Muscle layer of colon (tissue), 2 donors: ENCODE measurements around the gene AGFG1.

Experiments
- H3K27ac ChIP-seq: one replicate; pipeline ENCODE4 v1.7.0; 2013; ENCODE audit warnings: low read depth, mild to moderate bottlenecking, low read length, moderate library complexity
- H3K27me3 ChIP-seq, 2 donors: one replicate each; pipeline ENCODE4 v1.7.0; 2013; ENCODE audit warnings: low read length in 2 of 2, mild to moderate bottlenecking in 2 of 2; ENCODE audit not compliant: insufficient read depth in 2 of 2, control insufficient read depth in 1 of 2
- H3K36me3 ChIP-seq: one replicate; pipeline ENCODE4 v1.7.0; 2013; ENCODE audit warnings: mild to moderate bottlenecking, low read length; ENCODE audit not compliant: insufficient read depth
- H3K4me1 ChIP-seq: one replicate; pipeline ENCODE4 v1.7.0; 2013; ENCODE audit warnings: mild to moderate bottlenecking, low read length; ENCODE audit not compliant: insufficient read depth
- H3K4me3 ChIP-seq, 2 donors: one replicate each; pipeline ENCODE4 v1.7.0; 2013; ENCODE audit warnings: low read length in 2 of 2, low read depth in 1 of 2, mild to moderate bottlenecking in 1 of 2, moderate library complexity in 1 of 2
- H3K9ac ChIP-seq: one replicate; pipeline ENCODE4 v1.7.0; 2013; ENCODE audit warnings: low read length
- H3K9me3 ChIP-seq: one replicate; pipeline ENCODE4 v1.7.0; 2013; ENCODE audit warnings: mild to moderate bottlenecking, low read length
- donor health status: abdominal sarcoma.
- donor health status: Adenocarcinoma of cecum.

The AGFG1 gene

GRCh38 chr2:227551836-227552235 is 79.9 kb downstream of the AGFG1 start:
- Histone ChIP-seq H3K36me3 (peaks cover 20% of the 10 kb centered on the region), H3K9ac (no peak overlapping the region), H3K9me3 (no peaks in the 10 kb centered on the region), H3K4me3 (no peak overlapping the region), H3K4me1 (no peaks in the 10 kb centered on the region), H3K27ac (no peak overlapping the region), H3K27me3 (no peaks in the 10 kb centered on the region)

- Histone ChIP-seq H3K36me3 (peaks cover 6% of the 10 kb centered on the region), H3K4me1 (no peaks in the 10 kb centered on the region), H3K9ac (no peak overlapping the region), H3K27ac (no peak overlapping the region), H3K9me3 (no peaks in the 10 kb centered on the region), H3K4me3 (no peak overlapping the region), H3K27me3 (no peaks in the 10 kb centered on the region)
These were observed 90.6 kb downstream of the AGFG1 start for GRCh38 chr2:227562581-227562980.

GRCh38 chr2:227565080-227565479 is 93.1 kb downstream of the AGFG1 start:
- Histone ChIP-seq H3K27me3 (no peaks in the 10 kb centered on the region), H3K27ac (no peak overlapping the region), H3K9ac (no peak overlapping the region), H3K4me3 (no peak overlapping the region), H3K36me3 (no peaks in the 10 kb centered on the region), H3K9me3 (no peaks in the 10 kb centered on the region), H3K4me1 (no peaks in the 10 kb centered on the region)

GRCh38 chr2:227566012-227566411 is 94.1 kb downstream of the AGFG1 start:
- H3K27me3 ChIP-seq, result no peaks in the 10 kb centered on the region
- no peaks in the 10 kb centered on the region for H3K36me3 ChIP-seq
- no peak overlapping the region for H3K4me3 ChIP-seq
- no peaks in the 10 kb centered on the region for H3K9me3 ChIP-seq
- H3K4me1 ChIP-seq, result no peaks in the 10 kb centered on the region
- H3K27ac ChIP-seq, result no peak overlapping the region
- H3K9ac ChIP-seq, result no peak overlapping the region

- no peak overlapping the region for H3K27ac ChIP-seq
- H3K9ac ChIP-seq, result no peak overlapping the region
- no peaks in the 10 kb centered on the region for H3K4me1 ChIP-seq
- H3K36me3 ChIP-seq, result no peaks in the 10 kb centered on the region
- no peaks in the 10 kb centered on the region for H3K27me3 ChIP-seq
- no peaks in the 10 kb centered on the region for H3K9me3 ChIP-seq
- no peak overlapping the region for H3K4me3 ChIP-seq
These were observed 96.9 kb downstream of the AGFG1 start for GRCh38 chr2:227568852-227569169.

- Histone ChIP-seq H3K9me3 (no peaks in the 10 kb centered on the region), H3K4me1 (no peaks in the 10 kb centered on the region), H3K27ac (no peak overlapping the region), H3K27me3 (no peaks in the 10 kb centered on the region), H3K4me3 (no peak overlapping the region), H3K9ac (no peak overlapping the region), H3K36me3 (no peaks in the 10 kb centered on the region)
These were observed 98.7 kb downstream of the AGFG1 start for GRCh38 chr2:227570615-227571014.

GRCh38 chr2:227576110-227576509 is 104.2 kb downstream of the AGFG1 start:
- Histone ChIP-seq H3K9ac (no peak overlapping the region), H3K27me3 (no peaks in the 10 kb centered on the region), H3K4me3 (no peak overlapping the region), H3K4me1 (no peaks in the 10 kb centered on the region), H3K27ac (no peak overlapping the region), H3K36me3 (no peaks in the 10 kb centered on the region), H3K9me3 (no peaks in the 10 kb centered on the region)

- Histone ChIP-seq H3K4me1 (no peaks in the 10 kb centered on the region), H3K36me3 (no peaks in the 10 kb centered on the region), H3K27ac (no peak overlapping the region), H3K9ac (no peak overlapping the region), H3K4me3 (no peak overlapping the region), H3K27me3 (no peaks in the 10 kb centered on the region), H3K9me3 (no peaks in the 10 kb centered on the region)
These were observed 104.9 kb downstream of the AGFG1 start for GRCh38 chr2:227576812-227577211.

- no peak overlapping the region for H3K27ac ChIP-seq
- no peaks in the 10 kb centered on the region for H3K36me3 ChIP-seq
- no peaks in the 10 kb centered on the region for H3K27me3 ChIP-seq
These were observed 105.6 kb downstream of the AGFG1 start for GRCh38 chr2:227577555-227577954.

GRCh38 chr2:227578642-227579041 is 106.7 kb downstream of the AGFG1 start:
- Histone ChIP-seq H3K4me1 (no peaks in the 10 kb centered on the region), H3K27me3 (no peaks in the 10 kb centered on the region), H3K36me3 (no peaks in the 10 kb centered on the region), H3K4me3 (no peak overlapping the region), H3K9ac (no peak overlapping the region), H3K27ac (no peak overlapping the region), H3K9me3 (no peaks in the 10 kb centered on the region)

More at GRCh38 chr2:227577555-227577954, 105.6 kb downstream of the AGFG1 start:
- H3K9ac ChIP-seq, result no peak overlapping the region
- H3K9me3 ChIP-seq, result no peaks in the 10 kb centered on the region
- no peak overlapping the region for H3K4me3 ChIP-seq
- H3K4me1 ChIP-seq, result no peaks in the 10 kb centered on the region

- Histone ChIP-seq H3K27ac (no peak overlapping the region), H3K4me3 (no peak overlapping the region), H3K9ac (no peak overlapping the region), H3K9me3 (no peaks in the 10 kb centered on the region), H3K4me1 (no peaks in the 10 kb centered on the region), H3K27me3 (no peaks in the 10 kb centered on the region), H3K36me3 (no peaks in the 10 kb centered on the region)
These were observed 107.8 kb downstream of the AGFG1 start for GRCh38 chr2:227579791-227580190.

GRCh38 chr2:227582369-227582768 is 110.4 kb downstream of the AGFG1 start:
- no peak overlapping the region for H3K9ac ChIP-seq

More at GRCh38 chr2:227582369-227582768, 110.4 kb downstream of the AGFG1 start:
- H3K27ac ChIP-seq, result no peak overlapping the region
- no peaks in the 10 kb centered on the region for H3K27me3 ChIP-seq
- no peaks in the 10 kb centered on the region for H3K36me3 ChIP-seq
- no peaks in the 10 kb centered on the region for H3K9me3 ChIP-seq
- H3K4me3 ChIP-seq, result no peak overlapping the region
- no peaks in the 10 kb centered on the region for H3K4me1 ChIP-seq
